HepG2 (cell line): ENCODE data around the gene MPLKIP. TPM values are rescaled to one million over a fixed set of nuclear protein-coding genes. Genes with fewer than 3 reads are reported as not detected.

ENCODE experiments used
- ATAC-seq: fragments of 200-7000 bp; cut with Tn5 transposase; 3 replicates; pipeline ENCODE4 v1.9.1; 2020; ENCODE audit warnings: mild to moderate bottlenecking, moderate library complexity
- BruUV-seq: library from RNA; stranded (reverse); fragments of 400-500 nt; replicated peaks from 2 replicates; lab custom pipeline; 2021; lab: Mats Ljungman, UMichigan
- CTCF ChIA-PET: fragments of 300-600 bp; formaldehyde crosslinking; extraction: SDS; loops from one replicate; lab custom pipeline; 2021; ENCODE audit warnings: low total read pairs, inconsistent platforms, low intra/inter-chr PET ratio; lab: Yijun Ruan, JAX
- POLR2A ChIA-PET: fragments of 350-600 bp; sonication (Branson Sonifier 250); formaldehyde crosslinking; loops from one replicate; lab custom pipeline; 2020; ENCODE audit warnings: antibody characterized with exemption, inconsistent platforms; lab: Yijun Ruan, JAX
- DNase-seq: peaks from one replicate; pipeline ENCODE4 v3.0.0-alpha.2; 2015; ENCODE audit warnings: low spot score
- FAIRE-seq: peaks from 3 replicates; lab custom pipeline; 2011; peaks lifted over from hg19 to GRCh38; lab: Jason Lieb, UNC
- H2AFZ ChIP-seq: one replicate; pipeline ENCODE4 v1.6.1; 2011; ENCODE audit warnings: low read length, inconsistent platforms
- H3K27ac ChIP-seq: fragments of 300-600 bp; 3 replicates; pipeline ENCODE4 v1.8.0; 2011; ENCODE audit warnings: mixed run types, mild to moderate bottlenecking, mixed read lengths, low read length, inconsistent platforms; ENCODE audit not compliant: insufficient read depth; ENCODE audit errors: extremely low read length
- H3K27me3 ChIP-seq, 2 experiments: fragments of 200-600 bp in 1 of 2; 2 replicates in 1 of 2; 3 replicates in 1 of 2; pipeline versions ENCODE4 v1.6.0 to v1.8.0; 2011; ENCODE audit warnings: low read length in 2 of 2, mild to moderate bottlenecking in 2 of 2, moderate library complexity in 2 of 2, inconsistent platforms in 1 of 2; ENCODE audit not compliant: insufficient read depth in 2 of 2, control insufficient read depth in 1 of 2
- H3K36me3 ChIP-seq, 2 experiments: fragments of 200-600 bp in 1 of 2; replicated peaks in 1 of 2; 2 replicates in 1 of 2; 3 replicates in 1 of 2; pipeline versions ENCODE4 v1.5.1 to v1.8.0; 2011; ENCODE audit warnings: low read length in 2 of 2, inconsistent platforms in 1 of 2; ENCODE audit not compliant: insufficient read depth in 2 of 2, control insufficient read depth in 1 of 2
- H3K4me1 ChIP-seq: 2 replicates; pipeline ENCODE4 v1.5.1; 2012; ENCODE audit warnings: low read length, inconsistent platforms; ENCODE audit not compliant: insufficient read depth
- H3K4me2 ChIP-seq: 2 replicates; pipeline ENCODE4 v1.6.0; 2011; ENCODE audit warnings: low read depth, low read length, inconsistent platforms
- H3K4me3 ChIP-seq, 3 experiments: fragments of 200-600 bp in 1 of 3; sonication (generic), shearing (Covaris generic) in 1 of 3; replicated peaks in 1 of 3; 2 replicates each; pipeline ENCODE4 v1.5.1; 2011 to 2016; ENCODE audit warnings: low read length in 3 of 3, inconsistent platforms in 2 of 3, low read depth in 2 of 3, mild to moderate bottlenecking in 2 of 3, control low read depth in 1 of 3, mixed read lengths in 1 of 3; ENCODE audit not compliant: insufficient read depth in 1 of 3
- H3K79me2 ChIP-seq: one replicate; pipeline ENCODE4 v1.6.1; 2011; ENCODE audit warnings: low read length, inconsistent platforms; ENCODE audit not compliant: insufficient read depth
- H3K9ac ChIP-seq: 2 replicates; pipeline ENCODE4 v1.6.0; 2011; ENCODE audit warnings: mild to moderate bottlenecking, low read depth, low read length, inconsistent platforms; ENCODE audit not compliant: insufficient read depth
- H3K9me3 ChIP-seq: 2 replicates; pipeline ENCODE4 v1.5.1; 2012; ENCODE audit warnings: mild to moderate bottlenecking, low read length
- H4K20me1 ChIP-seq: 2 replicates; pipeline ENCODE4 v1.6.0; 2011; ENCODE audit warnings: inconsistent platforms, mild to moderate bottlenecking, low read length, moderate library complexity; ENCODE audit not compliant: insufficient read depth
- CC2D1A ChIP-seq: sonication (generic); formaldehyde crosslinking; IDR thresholded peaks from 2 replicates; pipeline ENCODE4 v1.8.1; 2023; ENCODE audit warnings: mild to moderate bottlenecking, missing genetic modification reagents
- CREB1 ChIP-seq, 2 experiments: fragments of 450-650 bp in 1 of 2; IDR thresholded peaks; 2 replicates each; pipeline ENCODE4 v1.6.1; 2016 to 2017; ENCODE audit warnings: control low read depth in 1 of 2, mild to moderate bottlenecking in 1 of 2, missing compliant biosample characterization in 1 of 2, missing genetic modification characterization in 1 of 2
- FOXK1 ChIP-seq: sonication (generic); formaldehyde crosslinking; IDR thresholded peaks from 2 replicates; pipeline ENCODE4 v1.4.0; 2020; ENCODE audit warnings: low read depth, missing genetic modification reagents, borderline replicate concordance
- KAT2B ChIP-seq: fragments of 150-350 bp; IDR thresholded peaks from 2 replicates; pipeline ENCODE4 v1.6.1; 2014; ENCODE audit warnings: low read depth, low read length, borderline replicate concordance
- RNF2 ChIP-seq: fragments of 450-650 bp; conservative IDR thresholded peaks from 2 replicates; pipeline ENCODE4 v1.6.1; 2016; ENCODE audit warnings: low read depth
- RORA ChIP-seq: sonication (generic); formaldehyde crosslinking; IDR thresholded peaks from 2 replicates; pipeline ENCODE4 v1.5.0; 2020; ENCODE audit warnings: mild to moderate bottlenecking, missing genetic modification reagents, moderate library complexity
- THAP7 ChIP-seq: sonication (generic); formaldehyde crosslinking; IDR thresholded peaks from 2 replicates; pipeline ENCODE4 v1.8.1; 2023; ENCODE audit warnings: mild to moderate bottlenecking, missing genetic modification reagents
- ZKSCAN8 ChIP-seq: IDR thresholded peaks from 2 replicates; pipeline ENCODE4 v1.6.1; 2016; ENCODE audit warnings: borderline replicate concordance, missing genetic modification reagents, missing compliant biosample characterization
- ZSCAN20 ChIP-seq: sonication (generic); formaldehyde crosslinking; IDR thresholded peaks from 2 replicates; pipeline ENCODE4 v1.4.0; 2020; ENCODE audit warnings: missing genetic modification reagents, mild to moderate bottlenecking, borderline replicate concordance
- WGBS: methylation state at CpG from one replicate; pipeline ENCODE4 v1.1.6; 2017; ENCODE audit warnings: low lambda C conversion rate; 5-methylcytosine and 5-hydroxymethylcytosine counted together
- in situ Hi-C: cut with HindIII; loops from 2 replicates; pipeline ENCODE4 v1.10.0; 2017; ENCODE audit warnings: low pct_unique_long_range_greater_than_20kb; ENCODE audit not compliant: extremely low pct_ligation_motif_present
- intact Hi-C: fragments of 100-400 bp; cut with micrococcal nuclease; formaldehyde crosslinking; loops from one replicate; pipeline ENCODE4 v1.10.0; 2022; ENCODE audit not compliant: unreplicated experiment
- polyA plus RNA-seq, 8 experiments: library from polyadenylated mRNA; depleted of rRNA in 3 of 8; stranded (reverse) in 7 of 8; unstranded in 1 of 8; fragments of >200 nt; fragmentation: Illumina TruSeq in 4 of 8; extraction: Trizol in 4 of 8; gene quantifications; 2 replicates each; pipeline versions ENCODE4 v1.2.1 to v1.2.3, GENCODE V29; 2011 to 2016; ENCODE audit warnings: low read depth in 4 of 8, missing spikeins in 1 of 8, mixed read lengths in 1 of 8; ENCODE audit not compliant: insufficient read depth in 1 of 8
- total RNA-seq, 5 experiments: library from RNA; depleted of rRNA; stranded (reverse); fragments of >200 nt; fragmentation: Illumina TruSeq; extraction: Trizol; gene quantifications; 2 replicates each; pipeline ENCODE4 v1.2.3, GENCODE V29; 2016; ENCODE audit warnings: low read depth in 1 of 5
- TF ChIP-seq, protein P1 (sequence below): sonication (generic); formaldehyde crosslinking; IDR thresholded peaks from 2 replicates; pipeline ENCODE4 v1.4.0; 2020; ENCODE audit warnings: low read depth, mild to moderate bottlenecking, missing genetic modification reagents
- TF ChIP-seq, protein P2 (sequence below): IDR thresholded peaks from 2 replicates; pipeline ENCODE4 v1.6.1; 2016; ENCODE audit warnings: missing biosample characterization, missing genetic modification reagents, low read depth
- TF ChIP-seq, protein P3 (sequence below): sonication (generic); formaldehyde crosslinking; IDR thresholded peaks from 2 replicates; pipeline ENCODE4 v1.5.0; 2020; ENCODE audit warnings: missing genetic modification reagents, mild to moderate bottlenecking, borderline replicate concordance

Gene MPLKIP
- total and polyA plus RNA-seq, 2 of the 13 experiments (the other 11 are each of a cell fraction or from before 2014, with no cell fraction given), result 40.1 to 45.7 TPM

GRCh38 chr7:40165216-40165615 is 30.8 kb upstream of the MPLKIP start:
- POLR2A ChIA-PET, result no interaction called here
- Histone ChIP-seq H3K4me2 (no peak overlapping the region), H3K36me3 (no peaks in the 10 kb centered on the region), H3K27me3 (no peaks in the 10 kb centered on the region), H3K9ac (no peak overlapping the region), H4K20me1 (no peaks in the 10 kb centered on the region), H3K79me2 (no peaks in the 10 kb centered on the region), H3K4me1 (no peaks in the 10 kb centered on the region), H3K9me3 (no peaks in the 10 kb centered on the region), H2AFZ (no peak overlapping the region), H3K27ac (no peak overlapping the region), H3K4me3 (no peak overlapping the region)
- no TSS peak for BruUV-seq
- CTCF ChIA-PET, result no interaction called here
- 73% methylated on average over 1 of the region's 1 CpG for WGBS
- intact Hi-C loops, result no loop called here
- ATAC-seq, result no peak
- in situ Hi-C loops, result no loop called here
- no peak for DNase-seq
- no peak for FAIRE-seq
- TF ChIP-seq ZSCAN20, result no peak
- TF ChIP-seq RORA, result no peak
- TF ChIP-seq ZKSCAN8 (CRISPR knock-in tag), result no peak
- no peak for TF ChIP-seq RNF2
- no peak for TF ChIP-seq THAP7 (CRISPR knock-in tag)
- TF ChIP-seq KAT2B, result no peak
- TF ChIP-seq, protein P1, sequence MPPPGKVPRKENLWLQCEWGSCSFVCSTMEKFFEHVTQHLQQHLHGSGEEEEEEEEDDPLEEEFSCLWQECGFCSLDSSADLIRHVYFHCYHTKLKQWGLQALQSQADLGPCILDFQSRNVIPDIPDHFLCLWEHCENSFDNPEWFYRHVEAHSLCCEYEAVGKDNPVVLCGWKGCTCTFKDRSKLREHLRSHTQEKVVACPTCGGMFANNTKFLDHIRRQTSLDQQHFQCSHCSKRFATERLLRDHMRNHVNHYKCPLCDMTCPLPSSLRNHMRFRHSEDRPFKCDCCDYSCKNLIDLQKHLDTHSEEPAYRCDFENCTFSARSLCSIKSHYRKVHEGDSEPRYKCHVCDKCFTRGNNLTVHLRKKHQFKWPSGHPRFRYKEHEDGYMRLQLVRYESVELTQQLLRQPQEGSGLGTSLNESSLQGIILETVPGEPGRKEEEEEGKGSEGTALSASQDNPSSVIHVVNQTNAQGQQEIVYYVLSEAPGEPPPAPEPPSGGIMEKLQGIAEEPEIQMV (CRISPR knock-in tag), result no peak
- TF ChIP-seq, protein P2, sequence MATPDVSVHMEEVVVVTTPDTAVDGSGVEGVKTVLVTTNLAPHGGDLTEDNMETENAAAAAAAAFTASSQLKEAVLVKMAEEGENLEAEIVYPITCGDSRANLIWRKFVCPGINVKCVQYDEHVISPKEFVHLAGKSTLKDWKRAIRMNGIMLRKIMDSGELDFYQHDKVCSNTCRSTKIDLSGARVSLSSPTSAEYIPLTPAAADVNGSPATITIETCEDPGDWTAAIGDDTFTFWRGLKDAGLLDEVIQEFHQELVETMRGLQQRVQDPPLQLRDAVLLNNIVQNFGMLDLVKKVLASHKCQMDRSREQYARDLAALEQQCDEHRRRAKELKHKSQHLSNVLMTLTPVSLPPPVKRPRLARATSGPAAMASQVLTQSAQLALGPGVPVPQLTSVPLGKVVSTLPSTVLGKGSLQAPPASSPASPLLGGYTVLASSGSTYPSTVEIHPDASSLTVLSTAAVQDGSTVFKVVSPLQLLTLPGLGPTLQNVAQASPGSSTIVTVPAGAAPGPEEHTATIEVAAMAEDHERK (CRISPR knock-in tag), result no peak
- no peak for TF ChIP-seq CC2D1A
- TF ChIP-seq FOXK1 (CRISPR knock-in tag), result no peak
- TF ChIP-seq CREB1 (IDR thresholded peaks at IDR 0.05), result no peak
- no peak for TF ChIP-seq CREB1 (CRISPR knock-in tag; IDR thresholded peaks at IDR 0.05)
- TF ChIP-seq, protein P3, sequence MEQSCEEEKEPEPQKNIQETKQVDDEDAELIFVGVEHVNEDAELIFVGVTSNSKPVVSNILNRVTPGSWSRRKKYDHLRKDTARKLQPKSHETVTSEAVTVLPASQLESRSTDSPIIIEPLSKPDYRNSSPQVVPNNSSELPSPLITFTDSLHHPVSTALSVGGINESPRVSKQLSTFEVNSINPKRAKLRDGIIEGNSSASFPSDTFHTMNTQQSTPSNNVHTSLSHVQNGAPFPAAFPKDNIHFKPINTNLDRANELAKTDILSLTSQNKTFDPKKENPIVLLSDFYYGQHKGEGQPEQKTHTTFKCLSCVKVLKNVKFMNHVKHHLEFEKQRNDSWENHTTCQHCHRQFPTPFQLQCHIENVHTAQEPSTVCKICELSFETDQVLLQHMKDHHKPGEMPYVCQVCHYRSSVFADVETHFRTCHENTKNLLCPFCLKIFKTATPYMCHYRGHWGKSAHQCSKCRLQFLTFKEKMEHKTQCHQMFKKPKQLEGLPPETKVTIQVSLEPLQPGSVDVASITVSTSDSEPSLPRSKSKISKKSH, result no peak
